CD4-positive, alpha-beta T cell treated with Interleukin-4 for 1 hour (primary cell): Measurements from ENCODE around the gene SERPINB7.

Experiments
- DNase-seq, 2 donors: peaks; one replicate each; pipeline ENCODE4 v3.0.0-alpha.2; 2020 to 2022

SERPINB7 gene

DNA sequence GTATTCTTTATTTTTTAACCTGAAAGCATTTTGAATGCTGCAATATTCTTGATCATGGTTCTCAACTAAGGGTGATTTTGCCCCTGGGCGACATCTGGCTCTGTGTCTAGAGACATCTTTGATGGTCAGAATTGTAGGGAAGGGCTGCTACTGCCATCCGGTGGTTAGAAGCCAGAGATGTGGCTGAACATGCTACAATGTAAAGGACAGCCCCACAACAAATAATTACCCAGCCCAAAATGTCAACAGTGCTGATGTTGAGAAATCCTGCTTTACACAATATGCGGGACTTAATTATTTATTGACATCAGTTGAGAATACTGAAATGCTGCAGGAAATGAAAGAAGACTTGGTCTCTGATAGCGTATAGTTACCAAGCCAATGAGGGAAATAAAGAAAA, 74.8 kb downstream of the SERPINB7 start:
- DNase-seq = no peak

DNA sequence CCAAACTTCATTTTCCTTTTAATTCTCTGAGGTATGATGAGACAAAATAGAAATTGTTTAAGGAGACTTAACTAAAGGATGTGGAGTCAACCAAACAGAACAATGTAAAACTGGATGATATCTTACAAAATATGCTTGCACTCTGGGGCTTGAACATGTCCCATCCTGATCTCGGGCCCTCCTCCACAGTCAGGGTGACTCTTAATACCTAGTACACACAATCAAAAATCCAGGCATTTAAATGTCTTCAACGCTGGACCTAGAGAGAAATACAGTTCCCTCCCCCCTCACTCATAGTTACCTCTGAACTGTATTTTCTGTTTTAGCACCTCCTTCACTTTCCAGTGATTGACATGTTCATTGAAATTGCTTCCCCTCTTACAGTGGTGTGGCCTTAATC, 75.4 kb downstream of the SERPINB7 start:
- DNase-seq = no peak
